ENCODE data around the gene TNC.

Gene TNC

GRCh38 chr9:115117999-115118878 is at the start of gene TNC:
TNC (minus strand) TSS chr9:115118157; CDS start chr9:115091018, 27,139 bp downstream.
- Histone ChIP-seq H3K4me1 (ENCODE audit: control insufficient read depth, insufficient read depth, low read length) (peaks cover 35% of the 10 kb centered on the region), H3K27me3 (ENCODE audit: control insufficient read depth, insufficient read depth, low read length) (peaks cover 5% of the 10 kb centered on the region), H3K4me3 (ENCODE audit: low read length) (peak within 1 kb of the TSS; percentile 75), H3K27ac (ENCODE audit: low read depth, low read length) (peak within 1 kb of the TSS; percentile 96), H3K36me3 (ENCODE audit: control insufficient read depth, insufficient read depth, low read length) (no peaks in the 10 kb centered on the region), H3K9ac (ENCODE audit: low read length) (peak within 1 kb of the TSS; percentile 66)

- no peak overlapping the region for H3K9ac ChIP-seq (ENCODE audit: low read length)
- no peaks in the 10 kb centered on the region for H3K36me3 ChIP-seq (ENCODE audit: control insufficient read depth, insufficient read depth, low read length)
- H3K27me3 ChIP-seq (ENCODE audit: control insufficient read depth, insufficient read depth, low read length) = no peaks in the 10 kb centered on the region
- H3K4me3 ChIP-seq (ENCODE audit: low read length) = no peak overlapping the region
- H3K4me1 ChIP-seq (ENCODE audit: control insufficient read depth, insufficient read depth, low read length) = no peaks in the 10 kb centered on the region
- no peak overlapping the region for H3K27ac ChIP-seq (ENCODE audit: low read depth, low read length)
Observed at GRCh38 chr9:115167175-115167574, 49.2 kb upstream of the TNC start.

DNA sequence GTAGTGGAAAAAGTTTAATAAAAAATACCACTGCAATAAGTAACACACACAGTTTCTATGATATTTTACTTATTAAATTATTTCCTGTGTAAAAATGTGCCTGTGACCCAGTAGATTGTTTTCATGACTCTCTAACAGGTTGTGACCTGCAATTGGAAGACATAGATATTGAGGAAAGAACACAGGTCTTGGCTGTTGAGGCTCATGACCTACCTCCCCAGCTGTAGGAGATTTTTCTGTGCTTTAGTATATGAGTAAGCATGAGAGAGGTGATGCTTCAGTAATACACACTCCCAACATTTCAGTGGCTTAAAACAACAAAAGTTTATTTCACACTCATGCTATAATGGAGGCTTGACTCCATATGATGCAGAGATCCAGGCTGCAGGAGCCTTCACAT is 47.3 kb upstream of the TNC start:
- Histone ChIP-seq H3K27me3 (ENCODE audit: control insufficient read depth, insufficient read depth, low read length) (no peaks in the 10 kb centered on the region), H3K27ac (ENCODE audit: low read depth, low read length) (no peak overlapping the region), H3K36me3 (ENCODE audit: control insufficient read depth, insufficient read depth, low read length) (no peaks in the 10 kb centered on the region), H3K4me1 (ENCODE audit: control insufficient read depth, insufficient read depth, low read length) (peaks cover 4% of the 10 kb centered on the region), H3K9ac (ENCODE audit: low read length) (no peak overlapping the region), H3K4me3 (ENCODE audit: low read length) (no peak overlapping the region)

DNA sequence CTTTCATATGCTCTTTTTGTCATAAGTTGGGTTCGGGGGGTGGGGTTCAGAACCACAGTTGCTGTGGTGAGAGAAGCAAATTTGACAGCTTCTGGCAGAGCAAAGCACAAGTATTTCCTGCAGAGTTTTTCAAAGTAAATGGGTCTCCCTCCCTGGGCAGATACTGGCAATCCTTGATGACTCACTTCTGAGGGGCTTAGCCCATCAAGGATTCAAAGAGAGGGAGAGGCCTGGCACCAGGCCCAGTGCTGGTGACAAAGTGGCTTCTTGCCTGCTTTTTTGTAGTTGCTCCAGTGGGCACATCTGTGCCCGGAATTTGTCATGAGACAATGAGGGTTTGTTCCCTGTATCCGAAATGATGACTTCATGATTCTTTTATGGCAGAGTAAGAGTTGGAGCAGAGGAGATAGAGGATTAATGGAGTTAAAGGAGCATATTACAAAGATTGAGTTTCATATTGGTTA is 46.6 kb upstream of the TNC start:
- H3K9ac ChIP-seq (ENCODE audit: low read length) = no peak overlapping the region
- peaks cover 4% of the 10 kb centered on the region for H3K4me1 ChIP-seq (ENCODE audit: control insufficient read depth, insufficient read depth, low read length)
- H3K27ac ChIP-seq (ENCODE audit: low read depth, low read length) = no peak overlapping the region
- H3K27me3 ChIP-seq (ENCODE audit: control insufficient read depth, insufficient read depth, low read length) = no peaks in the 10 kb centered on the region
- H3K4me3 ChIP-seq (ENCODE audit: low read length) = no peak overlapping the region
- H3K36me3 ChIP-seq (ENCODE audit: control insufficient read depth, insufficient read depth, low read length) = no peaks in the 10 kb centered on the region

DNA sequence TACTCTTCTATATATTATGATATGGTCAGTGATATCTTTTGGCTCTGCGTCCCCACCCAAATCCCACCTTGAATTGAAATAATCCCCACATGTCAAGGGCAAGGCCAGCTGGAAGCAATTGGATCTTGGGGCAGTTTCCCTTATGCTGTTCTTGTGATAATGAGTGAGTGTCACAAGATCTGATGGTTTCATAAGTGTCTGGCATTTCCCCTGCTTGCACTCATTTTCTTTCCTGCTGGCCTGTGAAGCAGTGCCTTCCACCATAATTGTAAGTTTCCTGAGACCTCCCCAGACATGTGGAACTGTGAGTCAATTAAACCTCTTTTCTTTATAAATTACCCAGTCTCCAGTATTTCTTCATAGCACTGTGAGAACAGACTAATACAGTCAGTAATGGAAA is 45.0 kb upstream of the TNC start:
- H3K9ac ChIP-seq (ENCODE audit: low read length) = no peak overlapping the region
- H3K4me1 ChIP-seq (ENCODE audit: control insufficient read depth, insufficient read depth, low read length) = peaks cover 5% of the 10 kb centered on the region
- H3K4me3 ChIP-seq (ENCODE audit: low read length) = no peak overlapping the region
- no peaks in the 10 kb centered on the region for H3K36me3 ChIP-seq (ENCODE audit: control insufficient read depth, insufficient read depth, low read length)
- no peak overlapping the region for H3K27ac ChIP-seq (ENCODE audit: low read depth, low read length)
- no peaks in the 10 kb centered on the region for H3K27me3 ChIP-seq (ENCODE audit: control insufficient read depth, insufficient read depth, low read length)

DNA sequence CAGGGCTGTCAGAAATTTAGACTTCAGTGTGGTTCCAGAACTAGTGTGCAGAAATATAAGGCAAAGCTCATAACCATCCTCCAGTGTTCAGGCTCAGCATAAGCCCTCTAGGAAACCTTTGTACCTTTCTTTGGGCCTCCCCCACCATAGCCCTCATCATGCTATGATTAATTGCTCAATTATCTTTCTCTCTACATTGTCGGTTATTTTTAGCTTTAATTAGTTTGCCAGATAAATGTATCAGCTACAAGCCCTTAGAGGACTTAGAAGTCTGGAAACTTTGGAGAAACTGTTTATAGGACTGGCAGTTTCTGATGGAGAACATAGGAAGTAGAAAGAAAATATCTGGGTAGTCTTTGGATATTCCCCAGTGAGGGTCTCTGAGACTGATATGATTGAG is 43.5 kb upstream of the TNC start:
- Histone ChIP-seq H3K4me1 (ENCODE audit: control insufficient read depth, insufficient read depth, low read length) (peaks cover 19% of the 10 kb centered on the region), H3K27ac (ENCODE audit: low read depth, low read length) (no peak overlapping the region)

DNA sequence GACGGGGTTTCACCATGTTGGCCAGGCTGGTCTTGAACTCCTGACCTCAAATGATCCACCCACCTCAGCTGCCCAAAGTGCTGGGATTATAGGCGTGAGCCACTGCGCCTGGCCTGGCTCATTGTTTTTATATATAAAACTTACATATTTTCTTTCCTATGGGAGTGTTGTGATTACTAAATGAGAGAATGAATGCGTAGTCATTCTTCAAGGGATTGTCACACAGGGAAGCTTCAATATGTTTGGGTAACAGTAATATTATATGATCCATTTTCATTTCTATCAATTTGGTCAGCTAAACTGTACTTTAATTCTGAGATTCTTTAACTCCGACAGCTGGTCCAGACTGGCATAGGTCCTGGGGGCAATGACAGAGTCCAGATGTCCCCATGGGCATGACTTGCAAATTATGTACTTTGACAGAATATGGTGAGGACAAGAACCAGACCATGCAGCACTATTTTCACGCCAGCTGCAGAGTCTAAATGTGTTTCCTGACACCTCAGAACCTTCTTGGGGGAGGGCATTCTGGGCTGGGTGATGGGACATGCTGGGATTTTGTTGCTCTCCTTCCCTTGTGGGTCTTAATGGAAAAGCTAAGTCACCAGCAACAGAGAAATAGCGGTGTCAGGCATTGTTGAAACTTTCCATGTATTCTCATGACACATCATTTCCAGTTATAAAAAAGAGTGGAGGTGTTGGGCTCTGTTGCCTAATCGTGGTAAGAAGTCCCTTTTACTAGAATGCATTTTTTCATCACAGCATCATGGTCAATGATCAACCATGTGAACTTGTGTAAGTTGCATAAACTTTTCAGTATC is 40.9 kb upstream of the TNC start:
- no peak overlapping the region for H3K9ac ChIP-seq (ENCODE audit: low read length)
- H3K27me3 ChIP-seq (ENCODE audit: control insufficient read depth, insufficient read depth, low read length) = no peaks in the 10 kb centered on the region
- H3K4me3 ChIP-seq (ENCODE audit: low read length) = no peak overlapping the region
- peaks cover 28% of the 10 kb centered on the region for H3K4me1 ChIP-seq (ENCODE audit: control insufficient read depth, insufficient read depth, low read length)
- H3K27ac ChIP-seq (ENCODE audit: low read depth, low read length) = peak overlapping the region; percentile 65
- no peaks in the 10 kb centered on the region for H3K36me3 ChIP-seq (ENCODE audit: control insufficient read depth, insufficient read depth, low read length)

More for the DNA sequence above, 43.5 kb upstream of the TNC start:
- no peak overlapping the region for H3K9ac ChIP-seq (ENCODE audit: low read length)
- H3K27me3 ChIP-seq (ENCODE audit: control insufficient read depth, insufficient read depth, low read length) = no peaks in the 10 kb centered on the region
- no peaks in the 10 kb centered on the region for H3K36me3 ChIP-seq (ENCODE audit: control insufficient read depth, insufficient read depth, low read length)
- H3K4me3 ChIP-seq (ENCODE audit: low read length) = no peak overlapping the region

DNA sequence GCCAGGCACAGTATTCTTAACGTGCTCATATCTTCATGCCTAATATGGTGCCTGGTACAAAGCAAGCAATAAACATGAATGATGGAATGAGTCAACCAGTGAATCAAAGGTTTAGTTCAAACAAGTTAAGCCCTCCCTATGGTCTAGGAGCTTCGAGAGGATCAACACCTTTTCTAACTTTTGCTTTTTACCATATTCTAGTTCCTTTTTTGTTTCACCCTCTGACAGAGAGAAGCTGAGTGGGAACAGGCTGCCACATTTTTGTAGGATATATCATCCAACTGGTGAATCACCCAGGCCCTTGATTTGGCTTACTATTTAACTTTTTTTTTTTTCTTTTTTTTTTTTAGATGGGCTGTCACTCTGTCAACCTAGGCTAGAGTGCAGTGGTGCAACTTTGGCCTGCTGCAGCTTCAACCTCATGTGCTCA is 39.3 kb upstream of the TNC start:
- Histone ChIP-seq H3K4me3 (ENCODE audit: low read length) (no peak overlapping the region), H3K9ac (ENCODE audit: low read length) (no peak overlapping the region), H3K27ac (ENCODE audit: low read depth, low read length) (peak overlapping the region; percentile 75), H3K27me3 (ENCODE audit: control insufficient read depth, insufficient read depth, low read length) (no peaks in the 10 kb centered on the region), H3K36me3 (ENCODE audit: control insufficient read depth, insufficient read depth, low read length) (no peaks in the 10 kb centered on the region), H3K4me1 (ENCODE audit: control insufficient read depth, insufficient read depth, low read length) (peaks cover 28% of the 10 kb centered on the region)

DNA sequence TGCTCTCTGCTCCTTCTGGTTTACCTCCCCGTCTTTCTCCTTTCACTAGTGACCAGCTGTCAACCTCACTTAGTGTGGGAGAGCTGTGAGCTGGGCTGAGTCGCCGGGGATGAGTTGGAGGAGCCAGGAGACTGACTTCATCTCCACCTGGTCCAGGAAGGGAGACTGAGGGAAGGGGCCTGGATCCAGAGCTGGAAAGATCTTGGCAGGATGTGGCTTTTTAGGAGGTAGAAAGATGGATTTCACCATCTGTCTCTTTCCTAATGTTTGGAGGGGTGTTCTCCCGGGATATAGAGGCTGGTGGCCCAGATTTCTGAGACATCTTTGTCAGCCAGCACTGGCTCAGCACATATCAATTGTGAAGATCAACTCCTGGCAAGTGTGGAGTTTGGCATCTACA is 37.1 kb upstream of the TNC start:
- Histone ChIP-seq H3K9ac (ENCODE audit: low read length) (no peak overlapping the region), H3K4me3 (ENCODE audit: low read length) (no peak overlapping the region), H3K4me1 (ENCODE audit: control insufficient read depth, insufficient read depth, low read length) (peaks cover 24% of the 10 kb centered on the region), H3K36me3 (ENCODE audit: control insufficient read depth, insufficient read depth, low read length) (no peaks in the 10 kb centered on the region), H3K27me3 (ENCODE audit: control insufficient read depth, insufficient read depth, low read length) (no peaks in the 10 kb centered on the region), H3K27ac (ENCODE audit: low read depth, low read length) (peak overlapping the region; percentile 28)

DNA sequence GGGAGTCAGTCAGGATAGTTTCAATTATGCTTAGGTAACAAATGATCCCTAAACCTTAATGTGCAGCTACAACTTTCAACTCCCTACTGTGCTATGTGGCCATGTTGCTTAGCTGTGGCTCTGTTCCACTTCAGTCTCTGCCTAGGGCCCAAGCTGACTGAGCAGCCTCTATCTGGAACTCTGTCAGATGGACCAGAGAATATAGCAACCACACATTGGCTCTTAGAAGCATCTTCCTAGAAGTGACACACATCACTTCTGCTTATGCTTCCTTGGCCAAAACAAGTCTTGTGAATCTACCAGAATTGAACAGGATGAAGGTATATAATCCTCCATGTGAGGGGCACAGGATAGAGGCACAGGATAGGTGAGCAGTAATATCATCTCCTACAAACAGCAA is 36.7 kb upstream of the TNC start:
- H3K4me1 ChIP-seq (ENCODE audit: control insufficient read depth, insufficient read depth, low read length) = peaks cover 24% of the 10 kb centered on the region
- H3K27ac ChIP-seq (ENCODE audit: low read depth, low read length) = peak overlapping the region; percentile 28
- H3K4me3 ChIP-seq (ENCODE audit: low read length) = no peak overlapping the region
- no peak overlapping the region for H3K9ac ChIP-seq (ENCODE audit: low read length)
- no peaks in the 10 kb centered on the region for H3K36me3 ChIP-seq (ENCODE audit: control insufficient read depth, insufficient read depth, low read length)
- no peaks in the 10 kb centered on the region for H3K27me3 ChIP-seq (ENCODE audit: control insufficient read depth, insufficient read depth, low read length)

- peaks cover 19% of the 10 kb centered on the region for H3K4me1 ChIP-seq (ENCODE audit: control insufficient read depth, insufficient read depth, low read length)
- no peaks in the 10 kb centered on the region for H3K36me3 ChIP-seq (ENCODE audit: control insufficient read depth, insufficient read depth, low read length)
- H3K27me3 ChIP-seq (ENCODE audit: control insufficient read depth, insufficient read depth, low read length) = no peaks in the 10 kb centered on the region
- H3K27ac ChIP-seq (ENCODE audit: low read depth, low read length) = no peak overlapping the region
- no peak overlapping the region for H3K4me3 ChIP-seq (ENCODE audit: low read length)
- no peak overlapping the region for H3K9ac ChIP-seq (ENCODE audit: low read length)
Observed at GRCh38 chr9:115152281-115152820, 34.4 kb upstream of the TNC start.

GRCh38 chr9:115148721-115149120 is 30.8 kb upstream of the TNC start:
- Histone ChIP-seq H3K4me1 (ENCODE audit: control insufficient read depth, insufficient read depth, low read length) (peaks cover 11% of the 10 kb centered on the region), H3K27ac (ENCODE audit: low read depth, low read length) (peak overlapping the region; percentile 95), H3K9ac (ENCODE audit: low read length) (no peak overlapping the region)

More at GRCh38 chr9:115148721-115149120, 30.8 kb upstream of the TNC start:
- no peak overlapping the region for H3K4me3 ChIP-seq (ENCODE audit: low read length)
- H3K27me3 ChIP-seq (ENCODE audit: control insufficient read depth, insufficient read depth, low read length) = no peaks in the 10 kb centered on the region
- no peaks in the 10 kb centered on the region for H3K36me3 ChIP-seq (ENCODE audit: control insufficient read depth, insufficient read depth, low read length)

All from rectal smooth muscle tissue (tissue), 1 donor.